Thoracic aorta (tissue), 2 donors: Measurements from ENCODE around the gene HBG2. TPM values are rescaled to one million over a fixed set of nuclear protein-coding genes. Genes with fewer than 3 reads are reported as not detected.
"Not testable (repeated sequence)": the region's sequence is repeated elsewhere in the genome, so short reads cannot be mapped to it uniquely, and the experiment has no call there.

ENCODE experiments used
- ATAC-seq: fragments of 150-250 bp; one replicate; pipeline ENCODE4 v1.8.0; 2017; ENCODE audit warnings: low read depth; ENCODE audit not compliant: insufficient number of reproducible peaks, low FRiP score
- DNase-seq: peaks from one replicate; pipeline ENCODE4 v3.0.0-alpha.2; 2020; ENCODE audit warnings: low spot score
- H3K27ac ChIP-seq, 2 donors: fragments of 200-600 bp; sonication (generic); 1 replicate in 1 of 2; 2 replicates in 1 of 2; pipeline ENCODE4 v1.5.1; 2016; ENCODE audit warnings: mild to moderate bottlenecking in 2 of 2, moderate library complexity in 2 of 2
- H3K27me3 ChIP-seq: fragments of 200-600 bp; sonication (generic); replicated peaks from 2 replicates; pipeline ENCODE4 v1.6.0; 2016; ENCODE audit warnings: mild to moderate bottlenecking; ENCODE audit not compliant: insufficient read depth
- H3K36me3 ChIP-seq: fragments of 200-600 bp; sonication (generic); one replicate; pipeline ENCODE4 v1.5.1; 2016
- H3K4me1 ChIP-seq, 2 donors: fragments of 200-600 bp; sonication (generic); 1 replicate in 1 of 2; 2 replicates in 1 of 2; pipeline versions ENCODE4 v1.5.1 to v1.6.0; 2016; ENCODE audit warnings: low read depth in 2 of 2, mild to moderate bottlenecking in 1 of 2; ENCODE audit not compliant: control insufficient read depth in 1 of 2
- H3K4me3 ChIP-seq: fragments of 200-600 bp; sonication (generic); 2 replicates; pipeline ENCODE4 v1.5.1; 2016; ENCODE audit warnings: mild to moderate bottlenecking
- H3K9me3 ChIP-seq: fragments of 200-600 bp; sonication (generic); 2 replicates; pipeline ENCODE4 v1.5.1; 2016
- CTCF ChIP-seq: fragments of 200-600 bp; sonication (generic); IDR thresholded peaks from one replicate; pipeline ENCODE4 v1.5.1; 2019; ENCODE audit warnings: antibody characterized with exemption
- total RNA-seq, 2 donors: library from RNA; depleted of rRNA; stranded (reverse); fragments of >200 nt; gene quantifications; one replicate each; pipeline versions ENCODE4 v1.1.0 to v1.2.3, GENCODE V29; 2016

HBG2 gene
- not detected for total RNA-seq

GRCh38 chr11:5254646-5255413, at the start of gene HBG2:
HBG2 (minus strand) TSS chr11:5254781; CDS start chr11:5254728, 53 bp downstream.
- H3K4me3 ChIP-seq, H3K27me3 ChIP-seq, ATAC-seq, H3K27ac ChIP-seq, H3K36me3 ChIP-seq, H3K9me3 ChIP-seq, H3K4me1 ChIP-seq, DNase-seq: not testable (repeated sequence)

GRCh38 chr11:5304046-5304445, 49.5 kb upstream of the HBG2 start:
- Histone ChIP-seq H3K9me3 (no peaks in the 10 kb centered on the region), H3K27me3 (no peaks in the 10 kb centered on the region), H3K36me3 (no peaks in the 10 kb centered on the region), H3K4me3 (no peak overlapping the region), H3K27ac (no peak overlapping the region), H3K4me1 (no peaks in the 10 kb centered on the region)
- no peak for DNase-seq
- TF ChIP-seq CTCF = no peak
- ATAC-seq = no peak

- no peak overlapping the region for H3K27ac ChIP-seq
- DNase-seq (no peak), ATAC-seq (no peak)
- H3K27me3 ChIP-seq = no peaks in the 10 kb centered on the region
- H3K9me3 ChIP-seq = no peaks in the 10 kb centered on the region
- no peak for TF ChIP-seq CTCF
- no peaks in the 10 kb centered on the region for H3K4me1 ChIP-seq
- no peak overlapping the region for H3K4me3 ChIP-seq
- H3K36me3 ChIP-seq = no peaks in the 10 kb centered on the region
Measured at GRCh38 chr11:5303626-5304025, 49.0 kb upstream of the HBG2 start.

- no peaks in the 10 kb centered on the region for H3K9me3 ChIP-seq
- no peaks in the 10 kb centered on the region for H3K36me3 ChIP-seq
- no peak within 1 kb of the TSS for H3K4me3 ChIP-seq
- no peak for TF ChIP-seq CTCF
- no peaks in the 10 kb centered on the region for H3K27me3 ChIP-seq
- ATAC-seq = no peak
- no peak within 1 kb of the TSS for H3K27ac ChIP-seq
- H3K4me1 ChIP-seq = no peaks in the 10 kb centered on the region
- DNase-seq = no peak
Measured at GRCh38 chr11:5301846-5302245, 47.3 kb upstream of the HBG2 start, which contains the start of gene OR51B4. OR51B4 (minus strand) TSS chr11:5301946; CDS start chr11:5301946, 0 bp downstream.

- no peak overlapping the region for H3K4me3 ChIP-seq
- H3K4me1 ChIP-seq = no peaks in the 10 kb centered on the region
- no peaks in the 10 kb centered on the region for H3K9me3 ChIP-seq
- H3K27ac ChIP-seq = no peak overlapping the region
- DNase-seq = no peak
- no peaks in the 10 kb centered on the region for H3K36me3 ChIP-seq
- TF ChIP-seq CTCF = no peak
- H3K27me3 ChIP-seq = no peaks in the 10 kb centered on the region
- ATAC-seq = no peak
Measured at GRCh38 chr11:5300251-5300650, 45.7 kb upstream of the HBG2 start.

- ATAC-seq = no peak
- H3K4me1 ChIP-seq = no peaks in the 10 kb centered on the region
- no peak overlapping the region for H3K4me3 ChIP-seq
- DNase-seq = no peak
- H3K27me3 ChIP-seq = no peaks in the 10 kb centered on the region
- H3K36me3 ChIP-seq = no peaks in the 10 kb centered on the region
- H3K27ac ChIP-seq = no peak overlapping the region
- TF ChIP-seq CTCF = no peak
- no peaks in the 10 kb centered on the region for H3K9me3 ChIP-seq
Measured at GRCh38 chr11:5298451-5298850, 43.9 kb upstream of the HBG2 start.
